ENCODE data around the gene TMEM101. TPM values are rescaled to one million over a fixed set of nuclear protein-coding genes. Genes with fewer than 3 reads are reported as not detected.

The TMEM101 gene
- total and polyA plus RNA-seq, 2 of the 13 experiments (the other 11 are each of a cell fraction or from before 2014, with no cell fraction given) = 72.0 to 100 TPM

- TF ChIP-seq PRDM10 (CRISPR knock-in tag; IDR thresholded peaks at IDR 0.05; ENCODE audit: low read depth) = no peak
- no peak for TF ChIP-seq CREM (IDR thresholded peaks at IDR 0.05)
- no peak for TF ChIP-seq CREM (CRISPR knock-in tag; IDR thresholded peaks at IDR 0.05)
- TF ChIP-seq FOSL1 (CRISPR knock-in tag; IDR thresholded peaks at IDR 0.05; ENCODE audit: borderline replicate concordance) = no peak
- no peak for TF ChIP-seq ZNF30 (CRISPR knock-in tag; IDR thresholded peaks at IDR 0.05)
- TF ChIP-seq ZNF251 (CRISPR knock-in tag; IDR thresholded peaks at IDR 0.05) = no peak
- TF ChIP-seq ZNF260 (CRISPR knock-in tag; IDR thresholded peaks at IDR 0.05; ENCODE audit: borderline replicate concordance, low read depth) = no peak
- TF ChIP-seq ZNF772 (CRISPR knock-in tag; IDR thresholded peaks at IDR 0.05) = peak; percentile 63; the same call in 1 of the 2 replicates
- TF ChIP-seq HMGXB4 (CRISPR knock-in tag; IDR thresholded peaks at IDR 0.05; ENCODE audit: borderline replicate concordance in 1 of 2, low read depth in 1 of 2) = peak in 1 of 2 experiments; percentile 52; a peak in 1 of 4 replicates
- TF ChIP-seq HOXA9 (CRISPR knock-in tag; IDR thresholded peaks at IDR 0.05; ENCODE audit: borderline replicate concordance) = 0 out of 2 replicates have a peak, but pooled peaks have one; percentile 14
- peak; percentile 49 for TF ChIP-seq RBM22 (optimal IDR thresholded peaks at IDR 0.05; ENCODE audit: low read length)
- TF ChIP-seq MXI1 (IDR thresholded peaks at IDR 0.05; ENCODE audit: borderline replicate concordance, low read depth, low read length) = no peak
- TF ChIP-seq SATB2 (CRISPR knock-in tag; IDR thresholded peaks at IDR 0.05) = no peak
- peak; percentile 54; the same call in 1 of the 2 replicates for TF ChIP-seq ZNF784 (CRISPR knock-in tag; IDR thresholded peaks at IDR 0.05; ENCODE audit: borderline replicate concordance)
- TF ChIP-seq ZNF331 (CRISPR knock-in tag; IDR thresholded peaks at IDR 0.05) = 0 out of 2 replicates have a peak, but pooled peaks have one; percentile 32
- 0 out of 2 replicates have a peak, but pooled peaks have one; percentile 20 for TF ChIP-seq ZNF580 (CRISPR knock-in tag; IDR thresholded peaks at IDR 0.05; ENCODE audit: borderline replicate concordance, low read depth)
- 0 out of 2 replicates have a peak, but pooled peaks have one; percentile 19 for TF ChIP-seq ZNF263 (CRISPR knock-in tag; IDR thresholded peaks at IDR 0.05)
- TF ChIP-seq DZIP1 (CRISPR knock-in tag; IDR thresholded peaks at IDR 0.05) = no peak; the same call in none of the 2 replicates
These were observed 9.8 kb downstream of the TMEM101 start (continued) for GRCh38 chr17:44004761-44005526.

Data from HepG2 (cell line).